ENCODE results near the gene DRAM2.
"Not testable (repeated sequence)": the region's sequence is repeated elsewhere in the genome, so short reads cannot be mapped to it uniquely, and the experiment has no call there.

DRAM2 gene

GRCh38 chr1:111082421-111083203 is 57.3 kb downstream of the DRAM2 start:
- no peak for DNase-seq (ENCODE audit: low read depth in 2 of 2)

DNA sequence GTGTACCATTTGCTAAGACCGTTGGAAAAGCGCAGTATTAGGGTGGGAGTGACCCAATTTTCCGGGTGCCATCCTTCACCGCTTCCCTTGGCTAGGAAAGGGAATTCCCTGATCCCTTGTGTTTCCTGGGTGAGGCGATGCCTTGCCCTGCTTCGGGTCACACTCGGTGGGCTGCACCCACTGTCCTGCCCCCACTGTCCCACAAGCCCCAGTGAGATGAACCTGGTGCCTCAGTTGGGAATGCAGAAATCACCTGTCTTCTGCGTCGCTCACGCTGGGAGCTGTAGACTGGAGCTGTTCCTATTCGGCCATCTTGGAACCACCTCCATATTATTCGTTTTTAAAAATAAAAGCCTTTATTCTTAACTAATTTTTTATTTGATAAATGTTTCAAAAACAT is 60.6 kb downstream of the DRAM2 start:
- DNase-seq (ENCODE audit: low read depth in 2 of 2) = not testable (repeated sequence)

DNA sequence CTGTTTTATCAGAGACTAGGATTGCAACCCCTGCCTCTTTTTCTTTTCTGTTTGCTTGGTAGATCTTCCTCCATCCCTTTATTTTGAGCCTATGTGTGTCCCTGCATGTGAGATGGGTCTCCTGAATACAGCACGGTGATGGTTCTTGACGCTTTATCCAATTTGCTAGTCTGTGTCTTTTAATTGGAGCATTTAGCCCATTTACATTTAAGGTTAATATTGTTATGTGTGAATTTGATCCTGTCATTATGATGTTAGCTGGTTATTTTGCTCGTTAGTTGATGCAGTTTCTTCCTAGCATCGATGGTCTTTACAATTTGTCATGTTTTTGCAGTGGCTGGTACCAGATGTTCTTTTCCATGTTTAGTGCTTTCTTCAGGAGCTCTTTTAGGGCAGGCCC is 62.6 kb downstream of the DRAM2 start:
- not testable (repeated sequence) for DNase-seq (ENCODE audit: low read depth in 2 of 2)

Measured in activated CD4-positive, alpha-beta T cell treated with anti-CD3 and anti-CD28 coated beads for 24 hours (primary cell).